ENCODE results near the gene HDAC9.

GRCh38 chr7:18796216-18796615 is 300.7 kb downstream of the HDAC9 start:
- TF ChIP-seq CTCF (IDR thresholded peaks at IDR 0.05) (no peak), EZH2 (IDR thresholded peaks at IDR 0.05) (no peak), EZH2phosphoT487 (IDR thresholded peaks at IDR 0.05) (no peak)
